Left kidney (tissue), 2 donors: ENCODE measurements around the gene TEX13B. TPM values are rescaled to one million over a fixed set of nuclear protein-coding genes. Genes with fewer than 3 reads are reported as not detected.

Source experiments
- DNase-seq: peaks from one replicate; pipeline ENCODE4 v3.0.0-alpha.2; 2013
- polyA plus RNA-seq: library from polyadenylated mRNA; unstranded; fragments of 120-200 nt; gene quantifications from one replicate; pipeline ENCODE4 v1.2.1, GENCODE V29; 2013; ENCODE audit not compliant: insufficient read length

TEX13B gene
- polyA plus RNA-seq, 1 donor: not detected

DNA sequence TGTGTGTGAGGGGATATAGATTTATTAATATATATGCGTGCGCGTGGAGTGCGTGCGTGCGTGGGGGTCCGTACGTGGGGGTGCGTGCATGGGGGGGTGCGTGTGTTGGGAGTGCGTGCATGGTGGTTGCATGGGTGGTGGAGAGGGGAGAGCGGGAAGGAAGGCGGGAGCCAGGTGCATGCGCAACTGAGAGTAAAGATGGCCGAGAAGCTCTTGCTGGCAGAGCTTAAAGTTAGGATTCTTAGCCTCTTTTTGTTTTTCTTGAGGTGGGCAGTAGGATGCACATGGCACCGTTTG, 45.8 kb downstream of the TEX13B start:
- no peak for DNase-seq

DNA sequence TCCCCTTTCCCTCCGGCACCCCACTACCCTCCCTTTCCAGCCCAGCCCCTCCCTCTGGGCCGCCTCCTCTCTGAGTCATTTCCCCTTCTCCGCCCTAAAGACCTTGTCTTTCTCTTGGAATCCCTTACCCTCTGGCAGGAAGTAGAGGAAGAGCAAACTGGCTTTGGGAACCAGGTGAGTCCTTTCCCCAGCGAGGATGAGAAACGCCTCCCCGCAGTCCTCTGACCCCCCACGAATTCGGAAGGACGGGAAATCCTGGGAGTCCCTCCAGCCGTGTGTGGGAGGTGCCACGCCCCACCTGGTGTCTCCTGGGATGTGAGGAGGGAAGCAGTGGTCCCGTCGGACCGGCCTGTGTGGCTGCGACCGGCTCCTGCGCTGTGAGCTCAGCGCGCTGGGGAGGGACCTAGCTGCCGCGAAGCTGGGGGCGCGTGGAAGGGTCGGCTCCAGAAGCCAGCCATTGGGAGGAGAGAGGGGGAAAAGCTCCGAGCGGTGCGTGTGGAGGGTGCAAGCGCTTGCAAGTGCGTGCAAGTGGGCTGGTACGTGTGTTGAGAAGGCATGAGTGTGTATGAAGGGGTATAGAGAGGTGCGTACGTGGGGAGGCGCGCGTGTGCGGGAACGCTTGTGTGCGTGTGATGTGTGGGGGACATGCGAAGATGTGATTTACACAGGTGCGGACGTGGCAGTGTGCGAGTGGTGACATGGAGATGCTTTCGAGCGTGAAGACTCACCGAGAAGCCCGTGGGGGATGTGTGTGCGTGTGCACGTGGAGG, 46.3 kb downstream of the TEX13B start:
- no peak for DNase-seq

DNA sequence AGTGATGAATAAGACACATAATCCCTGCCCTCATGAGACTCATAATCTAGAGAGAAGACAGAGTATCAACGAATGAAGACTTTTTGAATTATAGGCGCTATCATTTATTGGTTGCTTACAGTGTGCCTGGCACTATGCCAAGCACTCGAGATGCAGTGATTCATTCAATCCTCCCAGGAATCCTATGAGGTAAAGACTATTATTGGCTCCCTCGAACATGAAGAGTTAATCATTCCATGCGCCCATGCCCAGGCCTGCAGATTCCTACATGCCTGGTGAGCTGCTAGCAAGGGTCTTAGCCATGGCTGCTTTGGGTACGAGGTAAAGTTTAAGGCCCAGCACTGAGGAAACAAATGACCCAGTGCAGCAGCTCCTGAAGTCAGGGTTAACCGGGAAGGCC, 47.0 kb downstream of the TEX13B start:
- DNase-seq: no peak

DNA sequence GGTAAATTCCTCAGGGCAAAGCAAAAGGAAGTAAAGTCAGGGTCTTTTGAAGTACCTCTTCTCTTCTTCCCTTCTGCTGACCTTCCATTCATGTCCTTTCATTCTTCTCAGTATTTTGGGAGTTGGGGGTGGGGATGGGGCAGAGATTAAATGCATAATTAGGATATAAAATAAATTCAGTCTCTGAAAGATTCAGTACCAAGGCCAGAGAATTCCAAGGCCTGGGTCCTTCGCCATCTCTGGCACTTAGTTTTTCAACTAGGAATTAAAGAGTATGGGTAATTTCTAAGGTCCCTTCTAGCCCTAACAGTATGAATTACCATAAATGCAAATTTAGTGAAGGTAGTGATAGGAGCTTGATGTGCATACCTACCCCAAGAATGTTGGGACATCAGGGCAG, 47.9 kb downstream of the TEX13B start:
- DNase-seq: no peak

Other genes with a start within 250 kb of the TEX13B start
- gene TSC22D3, start 206.6 kb downstream of the TEX13B start, polyA plus RNA-seq: 107 TPM
- gene NCBP2L, start 204.6 kb downstream of the TEX13B start, polyA plus RNA-seq: not detected
- gene MID2, start 156.5 kb downstream of the TEX13B start, polyA plus RNA-seq: 11.6 TPM
- 1.1 TPM for gene VSIG1, start 62.7 kb upstream of the TEX13B start, polyA plus RNA-seq
- 78.7 TPM for gene PSMD10, start 109.2 kb upstream of the TEX13B start, polyA plus RNA-seq
- 15.1 TPM for gene ATG4A, start 109.4 kb upstream of the TEX13B start, polyA plus RNA-seq